ENCODE data around the gene MEGF10. TPM values are rescaled to one million over a fixed set of nuclear protein-coding genes. Genes with fewer than 3 reads are reported as not detected.

MEGF10 gene
- total and polyA plus RNA-seq, 2 of the 8 experiments (the other 6 are each of a cell fraction or from before 2014, with no cell fraction given), result 38.2 to 53.1 TPM

DNA sequence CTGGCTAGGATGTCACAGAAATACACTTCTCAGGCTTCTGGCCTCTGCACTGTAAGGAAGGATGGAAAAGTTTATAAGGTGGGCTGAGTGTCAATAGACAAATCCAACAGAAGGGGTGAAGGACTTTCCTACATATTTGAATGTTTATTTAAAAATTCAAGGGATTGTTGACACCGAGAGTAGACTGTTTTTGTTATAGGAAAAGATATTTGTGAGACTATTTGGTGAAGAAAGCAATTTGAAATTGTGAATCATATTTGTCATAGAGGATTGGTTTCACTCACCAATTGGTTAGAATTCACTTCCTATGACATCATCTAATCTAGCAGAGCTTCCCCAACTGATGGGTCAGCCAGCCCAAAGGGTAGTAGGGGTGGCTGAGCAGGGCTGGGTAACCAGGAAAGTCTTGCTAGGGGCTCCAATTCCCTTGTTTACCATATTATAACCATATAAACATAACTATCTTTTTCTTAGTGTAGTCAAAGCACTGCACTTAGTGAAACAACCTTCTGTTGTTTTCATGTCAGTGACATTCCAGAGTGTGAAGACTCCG lies 14.9 kb upstream of the MEGF10 start:
- no peak overlapping the region for H3K56ac ChIP-seq (replicated peaks; ENCODE audit: insufficient read length, low read depth, low read length)
- POLR2A ChIA-PET (ENCODE audit: partially characterized antibody), result no interaction called here
- H3K4me3 ChIP-seq (ENCODE audit: extremely low read depth in 1 of 4, insufficient read depth in 2 of 4, low read depth in 3 of 4, low read length in 4 of 4), result no peak overlapping the region
- no peak overlapping the region for H3K14ac ChIP-seq (ENCODE audit: insufficient read length)
- H2BK120ac ChIP-seq (replicated peaks; ENCODE audit: low read depth, low read length), result no peak overlapping the region
- no peak overlapping the region for H3K23ac ChIP-seq (ENCODE audit: insufficient read length)
- no peaks in the 10 kb centered on the region; a peak in 1 of 4 replicates for H3K9me3 ChIP-seq (ENCODE audit: insufficient read depth in 2 of 2, low read depth in 1 of 2, low read length in 1 of 2)
- no peak overlapping the region for H2BK5ac ChIP-seq (ENCODE audit: low read depth, low read length)
- no peak overlapping the region for H2AK5ac ChIP-seq (ENCODE audit: low read depth, low read length)
- H3K23me2 ChIP-seq (ENCODE audit: low read depth, low read length), result no peaks in the 10 kb centered on the region
- H3K79me1 ChIP-seq (ENCODE audit: low read depth, low read length), result no peaks in the 10 kb centered on the region
- H3K4me2 ChIP-seq (ENCODE audit: insufficient read depth in 1 of 2, low read depth in 2 of 2, low read length in 2 of 2), result no peak overlapping the region
- H3K4me1 ChIP-seq (replicated peaks in 1 of 4; ENCODE audit: control insufficient read depth in 3 of 4, insufficient read depth in 4 of 4, low read length in 3 of 4), result no peaks in the 10 kb centered on the region
- H4K5ac ChIP-seq (ENCODE audit: insufficient read length, low read depth, low read length), result no peak overlapping the region
- FAIRE-seq (no peak), DNase-seq (ENCODE audit: low read depth in 1 of 2, low spot score in 2 of 2) (no peak)
- no peaks in the 10 kb centered on the region for H3K27me3 ChIP-seq (replicated peaks in 1 of 4; ENCODE audit: control insufficient read depth in 3 of 4, extremely low read depth in 1 of 4, insufficient read depth in 3 of 4, low read length in 3 of 4)
- no peak overlapping the region for H3K9ac ChIP-seq (replicated peaks in 1 of 4; ENCODE audit: extremely low read depth in 1 of 4, low read depth in 3 of 4, low read length in 3 of 4)
- H2BK12ac ChIP-seq (ENCODE audit: low read depth, low read length), result no peak overlapping the region
- H3K27ac ChIP-seq (ENCODE audit: low read depth, low read length), result no peak overlapping the region
- H4K8ac ChIP-seq (ENCODE audit: extremely low read depth, insufficient read depth, low read length), result no peak overlapping the region
- H3K79me2 ChIP-seq (ENCODE audit: control insufficient read depth in 1 of 2, insufficient read depth in 2 of 2, low read length in 2 of 2), result no peaks in the 10 kb centered on the region
- H4K20me1 ChIP-seq (replicated peaks in 1 of 2; ENCODE audit: control insufficient read depth in 1 of 2, insufficient read depth in 2 of 2, low read length in 2 of 2), result no peaks in the 10 kb centered on the region
- no peak overlapping the region for H2AFZ ChIP-seq (ENCODE audit: low read length)
- 89% methylated on average over 2 of the region's 2 CpGs; no CpG with 5 or more reads in 1 of the 2 experiments for WGBS, 2 experiments (ENCODE audit: extremely low coverage in 1 of 2, insufficient coverage in 1 of 2, insufficient read length in 1 of 2, insufficient replicate concordance in 2 of 2, low coverage in 1 of 2, low lambda C conversion rate in 2 of 2, missing lambda C conversion rate in 1 of 2)
- H3K18ac ChIP-seq (ENCODE audit: extremely low read depth, low read length), result no peak overlapping the region
- CTCF ChIA-PET (ENCODE audit: partially characterized antibody), result no interaction called here
- H4K91ac ChIP-seq (replicated peaks; ENCODE audit: insufficient read length, low read length), result no peak overlapping the region
- no peaks in the 10 kb centered on the region for H3K36me3 ChIP-seq (ENCODE audit: control insufficient read depth in 2 of 4, insufficient read depth in 4 of 4, low read length in 3 of 4)
- H3K4ac ChIP-seq (replicated peaks; ENCODE audit: insufficient read length, low read depth, low read length), result no peak overlapping the region
- H2BK15ac ChIP-seq (ENCODE audit: low read length), result no peak overlapping the region
- H2BK20ac ChIP-seq (ENCODE audit: low read length), result no peak overlapping the region
- TF ChIP-seq E2F6 (IDR thresholded peaks at IDR 0.05), result no peak
- no peak for TF ChIP-seq RXRA (IDR thresholded peaks at IDR 0.05; ENCODE audit: insufficient read depth, low read depth, low read length)
- TF ChIP-seq RFX5 (IDR thresholded peaks at IDR 0.05; ENCODE audit: borderline replicate concordance, low read depth, low read length), result no peak
- TF ChIP-seq ZNF274 (IDR thresholded peaks at IDR 0.05; ENCODE audit: borderline replicate concordance, extremely low read depth, low read length), result no peak
- TF ChIP-seq TEAD4 (IDR thresholded peaks at IDR 0.05; ENCODE audit: low read depth, low read length), result no peak
- no peak for TF ChIP-seq CTBP2 (IDR thresholded peaks at IDR 0.05; ENCODE audit: borderline replicate concordance, insufficient read depth, insufficient read length, low read length)
- no peak for TF ChIP-seq BACH1 (IDR thresholded peaks at IDR 0.05; ENCODE audit: low read length)
- no peak for TF ChIP-seq POU5F1 (IDR thresholded peaks at IDR 0.05; ENCODE audit: low read depth, low read length)
- no peak for TF ChIP-seq SAP30 (IDR thresholded peaks at IDR 0.05; ENCODE audit: insufficient read depth, insufficient replicate concordance, low read length)
- no peak for TF ChIP-seq CHD2 (IDR thresholded peaks at IDR 0.05; ENCODE audit: low read length)
- no peak for TF ChIP-seq EZH2 (IDR thresholded peaks at IDR 0.05; ENCODE audit: low read depth, low read length, severe bottlenecking)
- TF ChIP-seq SP1 (IDR thresholded peaks at IDR 0.05; ENCODE audit: low read depth, low read length), result no peak
- no peak for TF ChIP-seq HDAC2 (IDR thresholded peaks at IDR 0.05; ENCODE audit: borderline replicate concordance in 1 of 2, low read depth in 2 of 2, low read length in 2 of 2)
- TF ChIP-seq SP2 (IDR thresholded peaks at IDR 0.05; ENCODE audit: low read length), result no peak

Data from H1 (cell line).